K562 (cell line): Measurements from ENCODE around the gene TOR1B. TPM values are rescaled to one million over a fixed set of nuclear protein-coding genes. Genes with fewer than 3 reads are reported as not detected.

Experiments used
- AFF4 ChIP-seq: sonication (generic); formaldehyde crosslinking; IDR thresholded peaks from 2 replicates; pipeline ENCODE4 v1.8.0; 2023; ENCODE audit warnings: mild to moderate bottlenecking, missing genetic modification reagents
- CC2D1A ChIP-seq: fragments of 450-650 bp; IDR thresholded peaks from 2 replicates; pipeline ENCODE4 v1.6.1; 2017; ENCODE audit warnings: mild to moderate bottlenecking
- FOXK1 ChIP-seq: sonication (generic); formaldehyde crosslinking; IDR thresholded peaks from 2 replicates; pipeline ENCODE4 v1.8.0; 2022; ENCODE audit warnings: missing genetic modification reagents, mild to moderate bottlenecking, borderline replicate concordance
- FOXP1 ChIP-seq: sonication (generic); formaldehyde crosslinking; IDR thresholded peaks from 2 replicates; pipeline ENCODE4 v1.8.0; 2022; ENCODE audit warnings: mild to moderate bottlenecking, missing genetic modification reagents
- HNRNPH1 ChIP-seq: fragments of 200-400 bp; formaldehyde crosslinking; optimal IDR thresholded peaks from 2 replicates; pipeline ENCODE3; 2017; ENCODE audit warnings: low read depth, mild to moderate bottlenecking, low read length, moderate library complexity
- KDM2B ChIP-seq: fragments of 250-450 bp; sonication (Bioruptor Pico); IDR thresholded peaks from 2 replicates; pipeline ENCODE4 v1.8.0; 2021; ENCODE audit warnings: mild to moderate bottlenecking, moderate library complexity
- MAFK ChIP-seq: IDR thresholded peaks from 2 replicates; pipeline ENCODE4 v1.6.1; 2011; ENCODE audit warnings: low read length, improper control_type of control experiment
- MIER1 ChIP-seq: fragments of 450-650 bp; IDR thresholded peaks from 2 replicates; pipeline ENCODE4 v1.6.1; 2016; ENCODE audit warnings: antibody characterized with exemption, mild to moderate bottlenecking, low read depth
- MITF ChIP-seq: IDR thresholded peaks from 2 replicates; pipeline ENCODE4 v1.6.1; 2014; ENCODE audit warnings: antibody characterized with exemption
- NFATC3 ChIP-seq: fragments of 450-650 bp; IDR thresholded peaks from 2 replicates; pipeline ENCODE4 v1.6.1; 2017; ENCODE audit warnings: mild to moderate bottlenecking
- NFE2L1 ChIP-seq: fragments of 450-650 bp; IDR thresholded peaks from 2 replicates; pipeline ENCODE4 v1.6.1; 2016; ENCODE audit warnings: missing genetic modification characterization, low read depth, mild to moderate bottlenecking, missing compliant biosample characterization, moderate library complexity, borderline replicate concordance
- NFIC ChIP-seq: fragments of 450-650 bp; IDR thresholded peaks from 2 replicates; pipeline ENCODE4 v1.6.1; 2017; ENCODE audit warnings: mild to moderate bottlenecking, inconsistent platforms
- PHB2 ChIP-seq: fragments of 450-650 bp; IDR thresholded peaks from 2 replicates; pipeline ENCODE4 v1.6.1; 2017; ENCODE audit warnings: low read depth
- POLR2A ChIP-seq: fragments of 450-650 bp; conservative IDR thresholded peaks from 2 replicates; pipeline ENCODE4 v1.6.1; 2016
- STAT5B ChIP-seq: fragments of 250-450 bp; sonication (Bioruptor Pico); IDR thresholded peaks from 2 replicates; pipeline ENCODE4 v1.8.0; 2021; ENCODE audit warnings: mild to moderate bottlenecking, inconsistent platforms
- THAP7 ChIP-seq: fragments of 250-450 bp; sonication (Bioruptor Pico); IDR thresholded peaks from 2 replicates; pipeline ENCODE4 v1.5.0; 2021
- XRCC4 ChIP-seq: IDR thresholded peaks from one replicate; pipeline ENCODE4 v1.6.1; 2011; ENCODE audit not compliant: insufficient read depth, insufficient read length; ENCODE audit errors: extremely low read depth
- ZNF175 ChIP-seq: fragments of 200-800 bp; sonication (Bioruptor generic); IDR thresholded peaks from 2 replicates; pipeline ENCODE4 v1.6.1; 2016; ENCODE audit warnings: low read depth, mild to moderate bottlenecking, missing genetic modification characterization, missing compliant biosample characterization
- ZNF274 ChIP-seq: IDR thresholded peaks from 2 replicates; pipeline ENCODE4 v1.6.1; 2011; ENCODE audit warnings: low read depth, mild to moderate bottlenecking, low read length, moderate library complexity, borderline replicate concordance
- ZNF280A ChIP-seq: fragments of 450-650 bp; IDR thresholded peaks from 2 replicates; pipeline ENCODE4 v1.6.1; 2018; ENCODE audit warnings: mild to moderate bottlenecking, low read depth; ENCODE audit not compliant: partially characterized antibody
- ZNF347 ChIP-seq: fragments of 450-650 bp; formaldehyde crosslinking; IDR thresholded peaks from 2 replicates; pipeline ENCODE4 v1.4.0; 2020; ENCODE audit warnings: low read depth, mild to moderate bottlenecking, moderate library complexity
- ZNF717 ChIP-seq: fragments of 250-450 bp; sonication (Bioruptor Pico); IDR thresholded peaks from 2 replicates; pipeline ENCODE4 v1.5.0; 2021
- ZNF76 ChIP-seq: fragments of 250-450 bp; sonication (Bioruptor Pico); IDR thresholded peaks from 2 replicates; pipeline ENCODE4 v1.4.0; 2020; ENCODE audit warnings: mild to moderate bottlenecking, moderate library complexity, borderline replicate concordance
- polyA plus RNA-seq, 8 experiments: library from polyadenylated mRNA; depleted of rRNA in 4 of 8; stranded (reverse) in 5 of 8; unstranded in 3 of 8; fragments of >200 nt; fragmentation: Nextera tagmentation in 2 of 8; fragmentation: Illumina TruSeq in 1 of 8; extraction: Ambion mirVana in 2 of 8; extraction: Trizol in 1 of 8; gene quantifications; 2 replicates each; pipeline versions ENCODE4 v1.2.1 to v1.2.3, GENCODE V29; 2011 to 2014; ENCODE audit warnings: inconsistent platforms in 1 of 8, missing spikeins in 1 of 8
- total RNA-seq, 7 experiments: library from RNA; depleted of rRNA in 6 of 7; stranded (reverse); fragments of >200 nt in 6 of 7; fragmentation: Illumina TruSeq in 2 of 7; extraction: Trizol in 2 of 7; gene quantifications; 2 replicates each; pipeline versions ENCODE4 v1.2.1 to v1.2.3, GENCODE V29; 2011 to 2021; ENCODE audit warnings: low replicate concordance in 1 of 7

The TOR1B gene
- total and polyA plus RNA-seq, 9 of the 15 experiments (the other 6 are each of a cell fraction or from before 2014, with no cell fraction given), result 4.2 to 36.5 (median 24.6) TPM

GRCh38 chr9:129776938-129777768 is 25.8 kb upstream of the TOR1B start (continued):
- TF ChIP-seq MAFK (peak; percentile 76), KDM2B (CRISPR knock-in tag) (no peak), NFE2L1 (tag) (no peak), XRCC4 (no peak), POLR2A (no peak), MIER1 (no peak), MITF (no peak), FOXP1 (CRISPR knock-in tag) (no peak; the same call in 1 of the 2 replicates), ZNF717 (no peak), AFF4 (CRISPR knock-in tag) (no peak), CC2D1A (no peak), ZNF175 (CRISPR knock-in tag) (no peak), NFATC3 (no peak), STAT5B (CRISPR knock-in tag) (no peak), ZNF347 (CRISPR knock-in tag) (no peak), ZNF280A (no peak), NFIC (no peak; the same call in 1 of the 2 replicates), FOXK1 (CRISPR knock-in tag) (no peak), PHB2 (no peak), ZNF274 (no peak), THAP7 (no peak), ZNF76 (CRISPR knock-in tag) (0 out of 2 replicates have a peak, but pooled peaks have one; percentile 48), HNRNPH1 (no peak)
